Skeletal muscle tissue (tissue), 4 donors: Measurements from ENCODE around the gene CARMIL1. TPM values are rescaled to one million over a fixed set of nuclear protein-coding genes. Genes with fewer than 3 reads are reported as not detected.

Source experiments
- H3K27ac ChIP-seq: one replicate; pipeline ENCODE4 v1.7.0; 2013; ENCODE audit warnings: mild to moderate bottlenecking, low read depth, low read length, inconsistent platforms
- H3K27me3 ChIP-seq, 3 donors: one replicate each; pipeline ENCODE4 v1.7.0; 2013; ENCODE audit warnings: low read length in 3 of 3; ENCODE audit not compliant: control insufficient read depth in 3 of 3, insufficient read depth in 3 of 3
- H3K36me3 ChIP-seq, 3 donors: one replicate each; pipeline ENCODE4 v1.7.0; 2013; ENCODE audit warnings: low read length in 3 of 3; ENCODE audit not compliant: control insufficient read depth in 3 of 3, insufficient read depth in 3 of 3
- H3K4me1 ChIP-seq, 3 donors: one replicate each; pipeline ENCODE4 v1.7.0; 2013; ENCODE audit warnings: low read length in 3 of 3, mild to moderate bottlenecking in 3 of 3; ENCODE audit not compliant: control insufficient read depth in 3 of 3, insufficient read depth in 3 of 3
- H3K4me3 ChIP-seq, 3 donors: one replicate each; pipeline ENCODE4 v1.7.0; 2013; ENCODE audit warnings: low read length in 3 of 3
- H3K9ac ChIP-seq, 3 donors: one replicate each; pipeline ENCODE4 v1.7.0; 2013; ENCODE audit warnings: low read length in 3 of 3, mild to moderate bottlenecking in 3 of 3, moderate library complexity in 2 of 3, low read depth in 1 of 3
- H3K9me3 ChIP-seq, 3 donors: one replicate each; pipeline ENCODE4 v1.7.0; 2013; ENCODE audit warnings: low read length in 3 of 3; ENCODE audit not compliant: control insufficient read depth in 3 of 3
- total RNA-seq: library from RNA; depleted of rRNA; stranded (reverse); fragments of >200 nt; gene quantifications from one replicate; pipeline ENCODE4 v1.2.3, GENCODE V29; 2014
- donor health status: Osteomylitis.

Gene CARMIL1
- total RNA-seq, 1 donor from 2014 or later: 4.7 TPM

DNA sequence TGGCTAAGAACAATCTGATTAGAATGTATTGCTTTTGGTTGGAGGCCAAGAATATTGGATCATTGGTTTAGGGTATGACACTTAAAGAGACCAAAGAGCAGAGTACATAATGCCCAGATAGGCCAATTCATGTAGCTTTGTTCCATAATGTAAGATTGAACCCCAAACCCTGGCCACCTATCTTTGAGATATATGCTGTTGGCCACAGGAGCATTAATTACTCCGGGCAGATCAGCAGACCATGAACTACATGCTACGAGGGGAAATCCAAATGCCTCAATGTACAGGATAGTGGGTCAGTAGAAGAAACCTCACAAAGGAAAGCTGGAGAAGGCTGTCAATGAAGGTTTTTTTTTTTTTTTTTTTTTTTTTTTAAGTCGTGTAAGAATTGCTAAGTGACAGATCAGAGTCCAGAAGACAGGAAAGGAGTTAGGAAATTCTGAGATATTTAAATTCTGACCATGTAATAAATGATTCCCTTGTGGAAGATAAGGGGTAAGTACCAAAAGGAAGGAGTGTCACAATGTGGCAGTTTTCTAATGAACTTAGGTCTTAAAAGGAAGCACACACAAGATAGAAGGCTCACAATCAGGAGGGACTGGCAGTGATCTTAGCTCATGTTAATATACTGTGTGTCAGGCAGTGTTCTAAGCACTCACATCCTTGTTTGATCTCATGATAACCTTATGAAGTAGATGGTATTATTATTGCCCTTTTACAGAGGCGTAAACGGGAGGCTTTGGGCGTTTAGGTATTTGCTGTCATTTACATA is 61.4 kb downstream of the CARMIL1 start:
- Histone ChIP-seq H3K36me3 (no peaks in the 10 kb centered on the region), H3K4me3 (no peak overlapping the region), H3K9me3 (no peaks in the 10 kb centered on the region), H3K27me3 (no peaks in the 10 kb centered on the region), H3K9ac (no peak overlapping the region), H3K27ac (no peak overlapping the region), H3K4me1 (no peaks in the 10 kb centered on the region)

DNA sequence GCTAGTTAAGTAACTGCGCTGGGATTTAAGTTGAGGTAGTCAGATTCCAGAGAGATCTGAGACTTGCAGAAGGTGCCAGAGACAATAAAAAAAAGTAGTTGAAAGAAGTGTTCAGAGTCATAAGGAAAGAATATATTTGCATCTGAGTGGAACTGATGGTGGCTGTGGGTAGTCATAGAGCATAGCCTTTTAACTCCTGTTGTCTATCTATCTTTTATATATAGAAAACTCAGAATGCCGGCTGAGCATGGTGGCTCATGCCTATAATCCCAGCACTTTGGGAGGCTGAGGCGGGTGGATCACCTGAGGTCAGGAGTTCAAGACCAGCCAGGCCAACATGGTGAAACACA is 62.0 kb downstream of the CARMIL1 start:
- H3K4me3 ChIP-seq: no peak overlapping the region
- H3K9me3 ChIP-seq: no peaks in the 10 kb centered on the region
- no peaks in the 10 kb centered on the region for H3K27me3 ChIP-seq
- H3K27ac ChIP-seq: no peak overlapping the region
- H3K9ac ChIP-seq: no peak overlapping the region
- H3K36me3 ChIP-seq: no peaks in the 10 kb centered on the region
- no peaks in the 10 kb centered on the region for H3K4me1 ChIP-seq

DNA sequence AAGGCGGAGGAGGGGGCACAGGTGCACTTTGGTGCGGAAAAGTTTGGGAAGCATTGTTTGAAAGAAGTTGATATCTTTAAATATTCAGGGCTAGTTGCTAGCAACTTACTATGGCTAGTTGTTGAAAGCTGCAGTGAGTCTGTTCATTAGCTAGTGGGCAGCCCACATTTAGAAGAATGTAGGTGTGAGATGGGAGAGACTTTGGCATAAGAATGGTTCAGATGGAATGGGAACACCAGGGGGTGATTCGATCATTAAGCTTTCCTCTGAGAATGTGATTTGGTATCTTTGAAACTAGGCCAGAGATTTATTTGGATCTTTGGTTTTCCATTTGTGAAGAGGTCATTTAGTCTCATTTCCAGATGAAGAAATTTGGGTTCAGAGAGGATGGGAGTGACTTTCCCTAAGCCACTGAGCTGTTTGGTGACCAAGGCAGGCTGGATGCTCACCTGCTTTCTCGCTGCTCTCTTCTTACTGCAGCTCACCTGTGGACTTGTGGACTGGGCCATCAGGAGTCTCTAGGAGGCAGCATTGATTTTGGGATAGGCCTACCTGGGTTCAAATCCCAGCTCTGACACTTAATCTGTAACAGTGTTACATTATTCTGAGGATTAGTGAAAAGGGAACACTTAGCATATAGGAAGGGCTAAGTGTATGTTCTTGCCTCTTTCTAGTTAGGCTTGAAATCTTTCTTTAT is 62.9 kb downstream of the CARMIL1 start:
- H3K27ac ChIP-seq: no peak overlapping the region
- no peaks in the 10 kb centered on the region for H3K9me3 ChIP-seq
- no peak overlapping the region for H3K4me3 ChIP-seq
- H3K9ac ChIP-seq: no peak overlapping the region
- H3K27me3 ChIP-seq: no peaks in the 10 kb centered on the region
- H3K36me3 ChIP-seq: no peaks in the 10 kb centered on the region
- no peaks in the 10 kb centered on the region for H3K4me1 ChIP-seq

DNA sequence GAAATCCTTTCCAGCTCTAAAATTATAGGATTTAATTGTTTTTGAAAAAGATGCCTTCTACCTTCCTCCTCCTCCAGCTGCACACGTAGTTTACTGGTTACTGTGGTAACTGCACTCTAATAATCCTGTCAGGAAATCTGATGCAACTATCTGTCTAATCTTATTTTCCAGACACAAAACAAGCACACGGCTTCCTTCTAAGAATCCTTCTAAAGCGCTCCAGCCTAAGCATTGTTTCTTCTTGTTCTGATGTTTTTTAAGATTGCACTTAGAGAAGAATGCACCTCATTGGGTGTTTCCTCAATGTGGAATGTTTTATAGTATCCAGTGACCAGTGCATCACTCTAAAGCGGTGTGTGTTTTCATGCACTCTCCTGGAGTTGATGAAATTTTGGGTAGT is 63.6 kb downstream of the CARMIL1 start:
- Histone ChIP-seq H3K27ac (no peak overlapping the region), H3K27me3 (no peaks in the 10 kb centered on the region), H3K4me3 (no peak overlapping the region), H3K9me3 (no peaks in the 10 kb centered on the region), H3K9ac (no peak overlapping the region), H3K36me3 (no peaks in the 10 kb centered on the region), H3K4me1 (no peaks in the 10 kb centered on the region)

DNA sequence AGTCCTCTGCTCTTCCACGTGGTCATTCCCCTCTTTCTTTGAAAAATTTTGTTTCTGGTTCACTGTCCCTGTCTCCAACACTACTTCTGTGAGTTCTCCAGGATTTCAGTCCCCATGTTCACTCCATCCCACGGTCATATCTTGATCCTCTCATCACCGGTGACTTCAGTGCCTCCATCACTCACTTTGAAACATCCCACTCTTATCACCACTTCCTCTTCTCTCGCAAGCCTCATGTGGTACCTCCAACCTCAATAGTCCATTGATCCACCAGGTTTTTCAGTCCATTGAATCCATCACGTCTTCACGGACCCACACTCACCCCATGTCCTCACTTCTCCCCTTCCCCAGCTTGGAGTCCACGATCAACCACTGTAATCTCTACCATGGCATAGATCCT is 64.8 kb downstream of the CARMIL1 start:
- Histone ChIP-seq H3K36me3 (no peaks in the 10 kb centered on the region), H3K27ac (no peak overlapping the region), H3K4me3 (no peak overlapping the region), H3K4me1 (no peaks in the 10 kb centered on the region), H3K27me3 (no peaks in the 10 kb centered on the region), H3K9ac (no peak overlapping the region), H3K9me3 (no peaks in the 10 kb centered on the region)

DNA sequence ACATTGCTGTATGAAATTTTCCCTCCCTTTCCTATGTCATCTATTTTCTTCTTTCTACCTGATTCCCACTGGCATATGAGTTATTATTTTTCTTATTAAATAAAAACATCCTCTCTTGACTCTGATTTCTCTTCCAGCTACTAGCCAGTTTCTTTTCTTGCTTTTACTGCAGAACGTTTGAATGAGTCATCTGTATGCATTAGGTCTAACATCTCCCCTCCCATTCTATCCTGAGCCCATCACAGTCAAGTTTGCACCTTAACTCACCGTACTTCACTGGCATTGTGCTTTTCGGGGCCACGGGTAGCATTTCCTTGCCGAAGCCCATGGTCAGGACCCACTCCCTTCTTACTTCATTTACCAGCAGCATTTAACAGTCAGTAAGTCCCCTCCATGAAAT is 65.7 kb downstream of the CARMIL1 start:
- Histone ChIP-seq H3K4me1 (no peaks in the 10 kb centered on the region), H3K36me3 (no peaks in the 10 kb centered on the region), H3K27me3 (no peaks in the 10 kb centered on the region), H3K4me3 (no peak overlapping the region), H3K9ac (no peak overlapping the region), H3K9me3 (no peaks in the 10 kb centered on the region), H3K27ac (no peak overlapping the region)

DNA sequence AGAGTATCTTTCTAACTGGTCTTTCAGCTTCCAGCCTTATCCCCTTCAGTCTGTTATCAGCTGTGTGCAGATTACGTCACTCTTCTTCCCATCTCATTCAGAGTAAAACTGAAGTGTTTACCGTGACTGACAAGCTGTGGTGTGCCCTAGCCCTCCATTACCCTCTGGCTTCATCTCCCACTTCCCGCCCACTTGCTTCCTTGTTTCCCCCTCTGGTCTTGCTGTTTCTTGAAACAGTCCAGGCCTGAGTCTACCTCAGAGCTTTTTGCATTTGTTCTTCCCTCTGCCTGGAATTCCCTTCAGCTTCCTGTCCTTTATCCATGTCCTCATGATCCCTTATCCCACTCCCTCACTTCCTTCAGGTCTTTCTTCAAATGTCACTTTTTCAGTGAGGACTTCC is 66.9 kb downstream of the CARMIL1 start:
- H3K27me3 ChIP-seq: no peaks in the 10 kb centered on the region
- no peak overlapping the region for H3K4me3 ChIP-seq
- H3K9me3 ChIP-seq: no peaks in the 10 kb centered on the region
- no peak overlapping the region for H3K27ac ChIP-seq
- H3K36me3 ChIP-seq: no peaks in the 10 kb centered on the region
- no peak overlapping the region for H3K9ac ChIP-seq
- no peaks in the 10 kb centered on the region for H3K4me1 ChIP-seq

DNA sequence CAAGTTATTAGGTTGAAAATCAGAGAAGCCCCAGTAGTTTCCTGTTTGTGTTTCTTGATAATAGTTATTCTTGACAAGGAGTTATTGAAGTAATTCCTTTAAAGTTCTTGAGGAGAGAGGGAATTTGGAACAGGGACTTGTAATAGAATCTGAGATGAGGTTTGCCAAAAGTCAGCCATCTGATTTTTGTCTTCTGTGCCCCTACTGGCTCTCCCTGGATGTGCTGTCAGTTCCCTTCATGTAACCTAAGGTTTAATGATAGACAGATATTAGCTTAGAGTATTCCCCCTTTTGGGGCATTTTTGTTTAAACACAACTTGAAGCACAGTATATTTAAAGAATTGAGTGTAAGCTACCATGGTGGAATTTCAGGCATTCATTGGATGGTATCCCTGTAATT is 71.4 kb downstream of the CARMIL1 start:
- Histone ChIP-seq H3K4me1 (peaks cover 0 to 4% (median 0%) of the 10 kb centered on the region in 3 donors), H3K4me3 (no peak overlapping the region), H3K27ac (no peak overlapping the region), H3K9ac (no peak overlapping the region), H3K27me3 (no peaks in the 10 kb centered on the region), H3K36me3 (no peaks in the 10 kb centered on the region), H3K9me3 (no peaks in the 10 kb centered on the region)

DNA sequence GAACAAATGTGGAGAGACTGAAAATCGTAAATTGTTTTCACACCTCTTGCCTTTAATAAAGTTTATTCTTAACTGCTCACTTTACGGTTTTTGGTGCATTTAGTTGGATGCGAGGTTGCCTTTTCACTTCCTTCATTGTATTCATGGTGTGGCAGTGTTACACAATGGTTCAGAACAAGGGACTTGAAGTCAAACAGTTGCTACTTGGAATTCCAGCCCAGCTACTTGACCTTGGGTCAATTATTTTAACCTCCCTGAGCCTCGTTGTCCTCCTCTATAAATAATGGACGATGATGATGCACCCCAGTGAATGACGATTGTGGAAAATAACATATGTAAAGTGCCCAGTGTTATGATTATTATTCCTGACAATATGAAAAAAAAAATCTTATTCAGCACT is 72.3 kb downstream of the CARMIL1 start:
- no peaks in the 10 kb centered on the region for H3K27me3 ChIP-seq
- H3K4me1 ChIP-seq: peaks cover 0 to 4% (median 0%) of the 10 kb centered on the region in 3 donors
- no peak overlapping the region for H3K27ac ChIP-seq
- H3K9me3 ChIP-seq: no peaks in the 10 kb centered on the region
- H3K36me3 ChIP-seq: no peaks in the 10 kb centered on the region
- H3K4me3 ChIP-seq: no peak overlapping the region
- no peak overlapping the region for H3K9ac ChIP-seq

DNA sequence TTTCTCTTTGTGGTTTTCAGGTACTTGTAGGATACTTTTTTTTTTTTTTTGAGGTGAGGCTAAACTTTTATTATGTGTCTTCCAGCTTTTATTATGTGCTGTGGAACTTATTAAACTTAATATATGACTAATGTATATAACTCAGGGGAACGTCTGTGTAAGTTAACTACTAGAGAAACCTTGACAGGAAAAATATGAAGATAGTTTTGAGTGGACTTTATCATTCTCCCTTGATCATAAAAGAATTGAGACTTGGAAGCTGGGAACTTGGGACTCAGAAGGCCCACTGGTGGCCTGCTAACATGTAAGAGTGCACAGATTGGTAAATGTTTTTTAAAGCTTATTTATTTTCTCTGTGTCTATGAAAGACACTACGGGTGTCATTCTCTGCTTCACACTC is 73.1 kb downstream of the CARMIL1 start:
- H3K9ac ChIP-seq: no peak overlapping the region
- H3K27me3 ChIP-seq: no peaks in the 10 kb centered on the region
- no peaks in the 10 kb centered on the region for H3K36me3 ChIP-seq
- H3K4me3 ChIP-seq: no peak overlapping the region
- H3K9me3 ChIP-seq: no peaks in the 10 kb centered on the region
- peaks cover 0 to 4% (median 0%) of the 10 kb centered on the region in 3 donors for H3K4me1 ChIP-seq
- no peak overlapping the region for H3K27ac ChIP-seq
